Measurements from ENCODE around the gene MAML2.
"Not testable (repeated sequence)": the region's sequence is repeated elsewhere in the genome, so short reads cannot be mapped to it uniquely, and the experiment has no call there.

The MAML2 gene

DNA sequence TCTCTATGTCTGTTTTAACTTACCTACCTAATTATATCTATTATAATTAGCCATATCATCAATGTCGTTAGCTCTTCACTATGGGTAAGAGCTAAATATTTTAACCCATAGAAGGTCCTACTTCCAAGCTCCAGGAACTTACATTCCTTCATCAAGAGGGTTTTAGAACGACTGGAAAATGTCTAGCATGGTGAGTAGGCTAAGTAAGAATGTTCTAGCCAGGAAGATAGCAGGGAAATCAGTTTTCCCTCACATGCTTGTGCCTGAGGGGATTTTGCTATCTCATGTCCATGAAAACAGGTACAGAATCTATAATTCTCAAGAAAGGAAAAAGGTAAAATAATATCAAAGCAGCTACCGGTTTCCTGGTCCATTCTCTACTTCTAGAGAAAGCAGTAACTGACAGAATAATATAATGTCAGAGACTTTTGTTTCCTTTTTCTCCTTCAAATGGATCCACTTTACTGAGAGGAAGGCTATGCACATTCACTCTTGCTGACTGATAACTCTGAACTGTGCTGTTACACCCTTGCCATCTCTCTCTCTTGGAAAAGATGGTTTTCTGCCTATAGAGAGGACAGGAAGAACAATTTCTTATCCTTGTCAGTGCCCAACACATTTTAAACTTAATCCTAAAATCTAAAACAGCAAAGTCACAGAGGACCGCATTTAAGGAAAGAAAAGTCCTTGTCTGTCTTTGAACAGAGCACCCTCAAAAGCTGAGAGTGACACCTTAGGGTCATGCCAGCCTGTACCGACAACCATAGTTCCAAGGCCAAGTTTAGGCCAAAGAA, 67.0 kb downstream of the MAML2 start:
- Histone ChIP-seq H3K27me3 (ENCODE audit: insufficient read depth, poor library complexity, severe bottlenecking) (no peaks in the 10 kb centered on the region), H3K36me3 (ENCODE audit: low read depth) (0 out of 2 replicates have a peak, but pooled peaks cover 3% of the 10 kb centered on the region), H3K9me3 (ENCODE audit: severe bottlenecking) (no peaks in the 10 kb centered on the region), H3K4me3 (ENCODE audit: severe bottlenecking) (no peak overlapping the region), H3K27ac (ENCODE audit: poor library complexity, severe bottlenecking) (peak overlapping the region; percentile 22), H3K4me1 (ENCODE audit: insufficient read depth, poor library complexity, severe bottlenecking) (peaks cover 55% of the 10 kb centered on the region)
- DNase-seq (ENCODE audit: low spot score) (no peak), ATAC-seq (ENCODE audit: low read depth) (no peak)
- TF ChIP-seq, protein P1, sequence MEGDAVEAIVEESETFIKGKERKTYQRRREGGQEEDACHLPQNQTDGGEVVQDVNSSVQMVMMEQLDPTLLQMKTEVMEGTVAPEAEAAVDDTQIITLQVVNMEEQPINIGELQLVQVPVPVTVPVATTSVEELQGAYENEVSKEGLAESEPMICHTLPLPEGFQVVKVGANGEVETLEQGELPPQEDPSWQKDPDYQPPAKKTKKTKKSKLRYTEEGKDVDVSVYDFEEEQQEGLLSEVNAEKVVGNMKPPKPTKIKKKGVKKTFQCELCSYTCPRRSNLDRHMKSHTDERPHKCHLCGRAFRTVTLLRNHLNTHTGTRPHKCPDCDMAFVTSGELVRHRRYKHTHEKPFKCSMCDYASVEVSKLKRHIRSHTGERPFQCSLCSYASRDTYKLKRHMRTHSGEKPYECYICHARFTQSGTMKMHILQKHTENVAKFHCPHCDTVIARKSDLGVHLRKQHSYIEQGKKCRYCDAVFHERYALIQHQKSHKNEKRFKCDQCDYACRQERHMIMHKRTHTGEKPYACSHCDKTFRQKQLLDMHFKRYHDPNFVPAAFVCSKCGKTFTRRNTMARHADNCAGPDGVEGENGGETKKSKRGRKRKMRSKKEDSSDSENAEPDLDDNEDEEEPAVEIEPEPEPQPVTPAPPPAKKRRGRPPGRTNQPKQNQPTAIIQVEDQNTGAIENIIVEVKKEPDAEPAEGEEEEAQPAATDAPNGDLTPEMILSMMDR (IDR thresholded peaks at IDR 0.05; ENCODE audit: poor library complexity, severe bottlenecking) = no peak

GRCh38 chr11:96273507-96273906, 69.5 kb downstream of the MAML2 start:
- no peak for ATAC-seq (ENCODE audit: low read depth)
- TF ChIP-seq, protein P1 (IDR thresholded peaks at IDR 0.05; ENCODE audit: poor library complexity, severe bottlenecking) = no peak
- H3K27ac ChIP-seq (ENCODE audit: poor library complexity, severe bottlenecking) = peak overlapping the region; percentile 54
- 0 out of 2 replicates have a peak, but pooled peaks cover 3% of the 10 kb centered on the region for H3K36me3 ChIP-seq (ENCODE audit: low read depth)
- H3K27me3 ChIP-seq (ENCODE audit: insufficient read depth, poor library complexity, severe bottlenecking) = no peaks in the 10 kb centered on the region
- no peak for DNase-seq (ENCODE audit: low spot score)
- no peaks in the 10 kb centered on the region for H3K9me3 ChIP-seq (ENCODE audit: severe bottlenecking)
- peaks cover 31% of the 10 kb centered on the region for H3K4me1 ChIP-seq (ENCODE audit: insufficient read depth, poor library complexity, severe bottlenecking)
- no peak overlapping the region for H3K4me3 ChIP-seq (ENCODE audit: severe bottlenecking)

DNA sequence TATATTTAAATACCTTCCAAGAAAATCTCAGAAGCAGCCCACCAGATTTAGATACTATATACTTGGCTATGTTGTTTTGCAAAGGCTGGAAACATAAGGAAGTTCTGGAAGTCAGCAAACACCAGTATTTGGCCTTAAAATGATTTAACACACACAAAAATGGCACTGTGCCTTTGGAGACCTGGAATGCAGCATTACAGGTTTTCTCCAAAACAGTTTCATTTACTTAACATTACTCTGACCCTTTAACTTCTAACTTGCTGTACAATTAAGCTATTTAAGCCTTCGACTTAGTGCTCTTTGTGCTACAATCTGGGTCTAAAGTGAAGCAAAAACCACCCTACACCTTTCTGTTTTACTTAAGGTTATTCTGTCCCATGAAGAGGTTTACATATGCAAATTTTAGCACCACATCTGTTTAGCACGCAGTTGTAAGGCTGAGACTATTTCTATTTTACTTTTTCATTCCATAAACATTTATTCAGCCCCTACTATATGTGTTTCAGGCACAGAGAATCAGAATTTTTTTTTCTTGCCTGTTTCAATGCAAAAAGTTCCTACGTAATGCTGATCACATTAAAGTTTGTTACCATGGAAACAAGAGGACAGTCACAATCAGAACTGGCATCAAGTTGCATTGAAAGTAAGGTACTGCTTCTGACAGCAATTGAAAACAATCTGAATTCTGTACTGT, 70.3 kb downstream of the MAML2 start:
- Histone ChIP-seq H3K36me3 (ENCODE audit: low read depth) (0 out of 2 replicates have a peak, but pooled peaks cover 3% of the 10 kb centered on the region), H3K4me1 (ENCODE audit: insufficient read depth, poor library complexity, severe bottlenecking) (peaks cover 24% of the 10 kb centered on the region), H3K27me3 (ENCODE audit: insufficient read depth, poor library complexity, severe bottlenecking) (no peaks in the 10 kb centered on the region), H3K27ac (ENCODE audit: poor library complexity, severe bottlenecking) (peak overlapping the region; percentile 54), H3K9me3 (ENCODE audit: severe bottlenecking) (no peaks in the 10 kb centered on the region), H3K4me3 (ENCODE audit: severe bottlenecking) (no peak overlapping the region)
- TF ChIP-seq, protein P1 (IDR thresholded peaks at IDR 0.05; ENCODE audit: poor library complexity, severe bottlenecking) = no peak
- ATAC-seq (ENCODE audit: low read depth) (peak; percentile 64), DNase-seq (ENCODE audit: low spot score) (no peak)

DNA sequence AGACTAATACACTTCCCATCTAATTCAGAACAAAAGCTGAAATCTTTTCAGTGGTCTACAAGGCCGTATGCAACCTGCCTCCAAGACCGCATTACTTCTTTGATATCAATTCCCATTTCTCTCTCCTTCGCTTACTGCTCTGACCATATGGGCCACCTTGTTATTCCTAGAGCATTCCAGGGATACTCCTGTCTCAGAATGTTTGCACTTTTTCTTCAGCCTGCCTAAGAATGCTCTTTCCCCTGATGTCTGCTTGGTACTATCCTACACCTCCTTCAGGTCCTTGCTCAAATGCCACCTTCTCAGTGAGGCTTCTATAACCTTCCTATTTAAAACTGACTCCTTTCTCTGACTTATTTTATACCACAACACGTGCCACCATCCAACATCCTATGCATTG, 71.2 kb downstream of the MAML2 start:
- Histone ChIP-seq H3K36me3 (ENCODE audit: low read depth) (0 out of 2 replicates have a peak, but pooled peaks cover 3% of the 10 kb centered on the region), H3K27me3 (ENCODE audit: insufficient read depth, poor library complexity, severe bottlenecking) (no peaks in the 10 kb centered on the region), H3K4me3 (ENCODE audit: severe bottlenecking) (no peak overlapping the region), H3K4me1 (ENCODE audit: insufficient read depth, poor library complexity, severe bottlenecking) (peaks cover 24% of the 10 kb centered on the region), H3K27ac (ENCODE audit: poor library complexity, severe bottlenecking) (no peak overlapping the region), H3K9me3 (ENCODE audit: severe bottlenecking) (no peaks in the 10 kb centered on the region)
- TF ChIP-seq, protein P1 (IDR thresholded peaks at IDR 0.05; ENCODE audit: poor library complexity, severe bottlenecking) = no peak
- DNase-seq (ENCODE audit: low spot score) (no peak), ATAC-seq (ENCODE audit: low read depth) (no peak)

GRCh38 chr11:96271352-96271751, 71.6 kb downstream of the MAML2 start:
- H3K36me3 ChIP-seq (ENCODE audit: low read depth); H3K27me3 ChIP-seq (ENCODE audit: insufficient read depth, poor library complexity, severe bottlenecking); DNase-seq (ENCODE audit: low spot score); H3K9me3 ChIP-seq (ENCODE audit: severe bottlenecking); H3K27ac ChIP-seq (ENCODE audit: poor library complexity, severe bottlenecking); ATAC-seq (ENCODE audit: low read depth); H3K4me3 ChIP-seq (ENCODE audit: severe bottlenecking): not testable (repeated sequence)
- H3K4me1 ChIP-seq (ENCODE audit: insufficient read depth, poor library complexity, severe bottlenecking) = peaks cover 24% of the 10 kb centered on the region

DNA sequence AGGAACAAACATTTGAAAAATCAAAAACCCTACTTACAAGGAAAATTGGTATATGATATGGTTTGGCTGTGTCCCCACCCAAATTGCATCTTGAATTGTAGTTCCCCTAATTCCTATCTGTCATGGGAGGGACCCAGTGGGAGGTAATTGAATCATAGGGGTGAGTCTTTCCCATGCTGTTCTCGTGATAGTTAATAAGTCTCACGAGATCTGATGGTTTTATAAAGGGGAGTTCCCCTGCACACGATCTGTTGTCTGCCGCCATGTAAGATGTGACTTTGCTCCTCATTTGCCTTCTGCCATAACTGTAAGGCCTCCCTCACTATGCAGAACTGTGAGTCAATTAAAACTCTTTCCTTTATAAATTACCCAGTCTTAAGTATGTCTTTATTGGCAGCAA, 74.5 kb downstream of the MAML2 start:
- not testable (repeated sequence) for H3K9me3 ChIP-seq (ENCODE audit: severe bottlenecking); H3K27ac ChIP-seq (ENCODE audit: poor library complexity, severe bottlenecking); H3K4me3 ChIP-seq (ENCODE audit: severe bottlenecking); H3K27me3 ChIP-seq (ENCODE audit: insufficient read depth, poor library complexity, severe bottlenecking); DNase-seq (ENCODE audit: low spot score); H3K36me3 ChIP-seq (ENCODE audit: low read depth); ATAC-seq (ENCODE audit: low read depth)
- H3K4me1 ChIP-seq (ENCODE audit: insufficient read depth, poor library complexity, severe bottlenecking) = peaks cover 33% of the 10 kb centered on the region

All from RWPE2 (cell line).